DOHH2 (cell line): ENCODE measurements around the gene HELZ.

Source experiments
- H3F3A ChIP-seq: fragments of 200-600 bp; sonication (generic), shearing (Covaris generic); 2 replicates; pipeline ENCODE4 v1.6.0; 2016; ENCODE audit warnings: antibody characterized with exemption, mild to moderate bottlenecking; ENCODE audit not compliant: control insufficient read depth, insufficient read depth
- H3K27ac ChIP-seq: fragments of 200-600 bp; sonication (generic); 2 replicates; pipeline ENCODE4 v1.5.1; 2014; ENCODE audit warnings: low read depth, mild to moderate bottlenecking, low read length, moderate library complexity
- H3K27me3 ChIP-seq: fragments of 200-600 bp; sonication (generic); 2 replicates; pipeline ENCODE4 v1.6.1; 2014; ENCODE audit warnings: mild to moderate bottlenecking, low read length, mixed read lengths; ENCODE audit not compliant: control insufficient read depth
- H3K36me3 ChIP-seq: fragments of 200-600 bp; sonication (generic); 2 replicates; pipeline ENCODE4 v1.6.1; 2014; ENCODE audit warnings: mild to moderate bottlenecking, low read length, moderate library complexity, mixed read lengths; ENCODE audit not compliant: control insufficient read depth
- H3K4me1 ChIP-seq: fragments of 200-600 bp; sonication (generic); 2 replicates; pipeline ENCODE4 v1.6.1; 2014; ENCODE audit warnings: mild to moderate bottlenecking, low read length, mixed read lengths; ENCODE audit not compliant: control insufficient read depth
- H3K4me2 ChIP-seq: fragments of 200-600 bp; sonication (generic); 2 replicates; pipeline ENCODE4 v1.6.0; 2014; ENCODE audit warnings: mild to moderate bottlenecking, low read length, moderate library complexity
- H3K4me3 ChIP-seq: fragments of 200-600 bp; sonication (generic); 2 replicates; pipeline ENCODE4 v1.5.1; 2014; ENCODE audit warnings: mild to moderate bottlenecking, low read length, mixed read lengths
- H3K79me2 ChIP-seq: fragments of 200-600 bp; sonication (generic); 2 replicates; pipeline ENCODE4 v1.6.1; 2014; ENCODE audit warnings: mild to moderate bottlenecking, low read length, mixed read lengths; ENCODE audit not compliant: control insufficient read depth
- H3K9me2 ChIP-seq: fragments of 200-600 bp; sonication (generic); replicated peaks from 2 replicates; pipeline ENCODE4 v1.6.1; 2014; ENCODE audit warnings: mild to moderate bottlenecking, low read length, mixed read lengths; ENCODE audit not compliant: control insufficient read depth
- H3K9me3 ChIP-seq: fragments of 200-600 bp; sonication (generic); 2 replicates; pipeline ENCODE4 v1.6.1; 2014; ENCODE audit warnings: antibody characterized with exemption, low read length, mixed read lengths; ENCODE audit not compliant: control insufficient read depth, insufficient read depth
- H4K20me1 ChIP-seq: fragments of 200-600 bp; sonication (generic); 2 replicates; pipeline ENCODE4 v1.6.0; 2014; ENCODE audit warnings: low read depth, mild to moderate bottlenecking, antibody characterized with exemption, low read length, moderate library complexity; ENCODE audit not compliant: control insufficient read depth, insufficient read depth
- CTCF ChIP-seq: fragments of 200-600 bp; sonication (generic); IDR thresholded peaks from one replicate; pipeline ENCODE4 v1.5.1; 2014; ENCODE audit warnings: antibody characterized with exemption, mild to moderate bottlenecking, low read depth, low read length; ENCODE audit not compliant: poor library complexity, severe bottlenecking
- EZH2phosphoT487 ChIP-seq: fragments of 200-600 bp; sonication (generic); IDR thresholded peaks from 2 replicates; pipeline ENCODE4 v1.6.1; 2017; ENCODE audit warnings: borderline replicate concordance, mild to moderate bottlenecking, antibody characterized with exemption, low read length, moderate library complexity, mixed read lengths

The HELZ gene

GRCh38 chr17:67130768-67131167 is 114.2 kb downstream of the HELZ start:
- Histone ChIP-seq H3K4me1 (no peaks in the 10 kb centered on the region), H3K9me2 (no peaks in the 10 kb centered on the region), H3K36me3 (peaks cover 33% of the 10 kb centered on the region), H3K4me2 (no peak overlapping the region), H3F3A (peaks cover 5% of the 10 kb centered on the region; the same call in 1 of the 2 replicates), H4K20me1 (no peaks in the 10 kb centered on the region), H3K9me3 (no peaks in the 10 kb centered on the region), H3K4me3 (no peak overlapping the region), H3K27ac (no peak overlapping the region), H3K79me2 (no peaks in the 10 kb centered on the region), H3K27me3 (no peaks in the 10 kb centered on the region)
- TF ChIP-seq EZH2phosphoT487 = no peak
- TF ChIP-seq CTCF = no peak

- H3K27me3 ChIP-seq = no peaks in the 10 kb centered on the region
- H3K4me1 ChIP-seq = no peaks in the 10 kb centered on the region
- H3K27ac ChIP-seq = no peak overlapping the region
- peaks cover 6% of the 10 kb centered on the region; the same call in 1 of the 2 replicates for H3F3A ChIP-seq
- no peaks in the 10 kb centered on the region for H3K9me3 ChIP-seq
- no peak overlapping the region for H3K4me2 ChIP-seq
- peaks cover 31% of the 10 kb centered on the region for H3K36me3 ChIP-seq
- H3K9me2 ChIP-seq = no peaks in the 10 kb centered on the region
- TF ChIP-seq CTCF (no peak), EZH2phosphoT487 (no peak)
- no peaks in the 10 kb centered on the region for H3K79me2 ChIP-seq
- no peak overlapping the region for H3K4me3 ChIP-seq
- H4K20me1 ChIP-seq = no peaks in the 10 kb centered on the region
Observed at GRCh38 chr17:67129283-67129682, 115.7 kb downstream of the HELZ start.

GRCh38 chr17:67128700-67129099 is 116.3 kb downstream of the HELZ start:
- Histone ChIP-seq H3K4me3 (no peak overlapping the region), H3K9me3 (no peaks in the 10 kb centered on the region), H3K36me3 (peaks cover 36% of the 10 kb centered on the region), H3K4me1 (no peaks in the 10 kb centered on the region), H3K9me2 (no peaks in the 10 kb centered on the region), H3K79me2 (no peaks in the 10 kb centered on the region), H3F3A (peaks cover 8% of the 10 kb centered on the region; the same call in 1 of the 2 replicates), H3K27me3 (no peaks in the 10 kb centered on the region), H3K4me2 (no peak overlapping the region), H4K20me1 (no peaks in the 10 kb centered on the region), H3K27ac (no peak overlapping the region)
- no peak for TF ChIP-seq CTCF
- no peak for TF ChIP-seq EZH2phosphoT487

GRCh38 chr17:67127925-67128324 is 117.1 kb downstream of the HELZ start:
- H3K79me2 ChIP-seq = no peaks in the 10 kb centered on the region
- H3K27me3 ChIP-seq = no peaks in the 10 kb centered on the region
- no peak overlapping the region for H3K4me3 ChIP-seq
- peaks cover 40% of the 10 kb centered on the region for H3K36me3 ChIP-seq
- no peak overlapping the region for H3K4me2 ChIP-seq
- no peaks in the 10 kb centered on the region for H3K4me1 ChIP-seq
- peaks cover 8% of the 10 kb centered on the region; the same call in 1 of the 2 replicates for H3F3A ChIP-seq
- H3K9me2 ChIP-seq = no peaks in the 10 kb centered on the region
- TF ChIP-seq CTCF (no peak), EZH2phosphoT487 (no peak)
- H4K20me1 ChIP-seq = no peaks in the 10 kb centered on the region
- H3K9me3 ChIP-seq = no peaks in the 10 kb centered on the region
- H3K27ac ChIP-seq = no peak overlapping the region
